Measurements from ENCODE around the gene UNC13B. TPM values are rescaled to one million over a fixed set of nuclear protein-coding genes. Genes with fewer than 3 reads are reported as not detected.

UNC13B gene
- total RNA-seq (2014; rRNA removed; shearing (Covaris generic)): 49.5 and 56.0 TPM in 2 replicates

- peak within 1 kb of the TSS; percentile 80 for H3K4me3 ChIP-seq (ENCODE audit: insufficient read depth, low read depth, low read length)
- no peaks in the 10 kb centered on the region for H3K36me3 ChIP-seq (replicated peaks; ENCODE audit: control insufficient read depth, insufficient read depth, low read length)
- DNase-seq: peak; percentile 97
- no peaks in the 10 kb centered on the region for H3K27me3 ChIP-seq (ENCODE audit: control insufficient read depth, insufficient read depth, low read length)
Observed at GRCh38 chr9:35161713-35162604, at the start of gene UNC13B. TSS of gene UNC13B (plus strand) at chr9:35162009. CDS start at chr9:35162284, 275 bp downstream.

DNA sequence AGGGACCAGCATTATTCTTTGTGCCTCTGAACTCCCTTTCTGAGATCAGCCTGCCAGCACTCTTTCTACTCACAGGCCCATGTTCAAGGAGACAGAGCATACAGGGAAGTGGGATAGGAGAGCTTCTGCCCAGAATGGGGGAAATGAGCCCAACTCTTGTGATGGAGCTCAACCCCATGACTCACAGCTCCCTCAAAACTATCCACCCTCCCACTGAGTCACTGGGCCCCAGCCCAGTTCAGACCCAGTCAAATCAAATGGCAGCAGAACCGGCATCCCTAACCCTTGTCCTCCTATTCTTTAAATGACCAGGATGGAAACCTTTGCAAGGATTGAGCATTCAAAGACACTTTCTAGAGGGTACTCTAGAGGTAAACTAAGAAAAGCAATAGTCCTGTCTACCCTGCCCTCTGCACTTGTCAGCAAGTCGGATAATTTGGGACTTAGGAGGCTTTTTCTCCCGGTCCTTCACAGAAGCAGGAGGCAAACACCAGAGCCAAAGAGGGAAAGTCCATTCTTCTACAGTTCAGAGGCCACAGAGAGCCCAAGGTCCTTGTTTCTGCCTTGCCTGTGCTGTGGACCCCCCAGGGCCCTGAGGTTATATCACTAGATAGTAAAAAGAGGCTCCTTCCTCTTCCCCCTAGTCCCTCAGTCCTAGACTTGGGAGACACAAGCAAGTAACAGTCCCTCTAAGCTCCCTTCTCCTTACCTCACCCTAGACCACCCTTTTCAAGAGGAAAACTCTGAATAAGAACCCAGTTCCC is 49.4 kb upstream of the UNC13B start:
- Histone ChIP-seq H3K4me3 (ENCODE audit: insufficient read depth, low read depth, low read length) (no peak overlapping the region), H3K36me3 (replicated peaks; ENCODE audit: control insufficient read depth, insufficient read depth, low read length) (peaks cover 2% of the 10 kb centered on the region; the same call in 1 of the 2 replicates), H3K27me3 (ENCODE audit: control insufficient read depth, insufficient read depth, low read length) (no peaks in the 10 kb centered on the region)
- no peak for DNase-seq

- peak; percentile 86 for DNase-seq
- Histone ChIP-seq H3K27me3 (ENCODE audit: control insufficient read depth, insufficient read depth, low read length) (no peaks in the 10 kb centered on the region), H3K36me3 (replicated peaks; ENCODE audit: control insufficient read depth, insufficient read depth, low read length) (no peaks in the 10 kb centered on the region)
Observed at GRCh38 chr9:35114113-35114839, 47.5 kb upstream of the UNC13B start.

DNA sequence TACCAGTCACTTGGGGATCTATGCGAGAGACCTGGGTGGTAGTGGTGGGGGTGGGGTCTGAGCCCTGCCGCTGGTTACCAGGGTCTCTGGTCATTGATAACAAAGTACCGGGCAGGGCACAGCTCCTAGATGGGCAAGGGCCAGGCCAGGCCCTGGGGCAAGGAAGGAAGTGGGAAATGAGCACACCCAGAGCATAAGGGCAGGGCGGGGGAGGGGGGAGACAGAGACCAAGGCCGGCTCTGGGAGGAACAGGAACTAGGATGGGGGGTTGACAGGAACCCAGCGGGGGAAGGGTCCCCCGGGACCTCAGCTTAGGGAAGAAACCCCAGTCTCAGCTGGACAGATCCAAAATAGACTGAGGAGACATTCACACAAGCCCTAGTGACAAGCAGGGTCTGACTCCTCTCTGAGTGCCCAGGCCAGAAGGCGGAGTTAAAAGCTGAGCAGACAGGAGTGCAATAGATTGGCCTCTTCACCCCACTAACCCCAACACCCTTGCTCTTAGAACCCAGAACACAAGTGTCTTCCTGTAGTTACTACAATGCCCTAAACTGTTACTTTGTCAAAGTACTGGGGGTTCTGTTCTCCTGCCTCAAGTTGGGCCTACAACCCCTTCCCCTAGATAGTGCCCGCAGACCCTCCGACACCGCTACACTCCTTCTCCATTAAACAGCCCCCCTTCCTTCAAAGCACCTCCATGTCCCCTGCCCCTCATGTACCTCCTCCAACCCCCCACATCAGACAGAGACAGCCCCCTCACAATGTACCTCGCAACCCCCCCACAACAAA is 46.8 kb upstream of the UNC13B start:
- H3K36me3 ChIP-seq (replicated peaks; ENCODE audit: control insufficient read depth, insufficient read depth, low read length): no peaks in the 10 kb centered on the region
- peak overlapping the region; percentile 73 for H3K4me3 ChIP-seq (ENCODE audit: insufficient read depth, low read depth, low read length)
- no peak for DNase-seq
- no peaks in the 10 kb centered on the region for H3K27me3 ChIP-seq (ENCODE audit: control insufficient read depth, insufficient read depth, low read length)

More at GRCh38 chr9:35114113-35114839, 47.5 kb upstream of the UNC13B start:
- H3K4me3 ChIP-seq (ENCODE audit: insufficient read depth, low read depth, low read length): peak overlapping the region; percentile 73

DNA sequence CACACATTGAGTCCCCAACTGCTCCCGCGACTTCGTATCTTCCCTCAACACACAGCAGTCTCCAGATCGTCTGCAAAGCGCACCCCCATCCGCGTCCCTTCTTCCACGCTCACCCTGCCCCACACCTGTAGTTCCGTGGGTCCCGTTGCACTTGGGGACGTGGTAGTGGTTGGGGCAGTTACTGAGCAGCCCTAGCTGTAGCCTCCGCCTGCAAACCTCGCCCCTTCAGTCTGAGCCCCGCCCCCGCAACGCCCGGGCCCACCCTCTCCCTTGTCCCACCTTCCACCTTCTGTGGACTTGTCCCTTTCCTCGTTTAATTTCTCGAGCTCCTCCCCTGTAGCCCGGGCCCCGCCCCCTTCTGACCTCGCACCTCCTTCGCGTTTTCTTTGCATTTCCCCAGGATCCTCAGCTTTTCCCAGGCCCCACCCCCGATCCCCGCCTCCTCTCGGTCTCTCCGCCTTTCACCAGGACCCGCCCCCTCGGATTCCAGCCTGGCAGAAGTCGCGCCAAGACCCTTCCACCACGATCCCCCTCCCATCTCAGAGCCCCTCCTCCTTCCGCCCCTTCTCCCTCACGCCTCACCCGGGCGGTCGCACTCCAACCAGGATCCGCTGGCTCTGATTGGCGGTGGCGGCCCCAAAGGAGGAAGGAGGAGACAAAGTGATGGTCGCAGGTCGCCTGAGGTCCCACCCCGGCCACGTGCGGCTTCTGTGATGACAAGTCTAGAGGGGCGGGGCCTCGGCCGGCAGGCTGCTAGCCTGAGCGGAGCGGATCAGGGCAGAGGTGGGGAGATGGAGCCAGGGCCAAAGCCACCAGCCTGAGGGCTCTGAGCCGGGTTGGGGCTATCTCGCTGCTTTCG is 45.9 kb upstream of the UNC13B start, which contains the start of gene ATOSB:
Gene ATOSB, minus strand, starts transcription at position 183 of the 859 bp plus-strand sequence. CDS start 7,588 bp downstream, outside the sequence.
- Histone ChIP-seq H3K36me3 (replicated peaks; ENCODE audit: control insufficient read depth, insufficient read depth, low read length) (no peaks in the 10 kb centered on the region), H3K4me3 (ENCODE audit: insufficient read depth, low read depth, low read length) (peak within 1 kb of the TSS; percentile 73), H3K27me3 (ENCODE audit: control insufficient read depth, insufficient read depth, low read length) (no peaks in the 10 kb centered on the region)
- peak; percentile 96 for DNase-seq

- Histone ChIP-seq H3K4me3 (ENCODE audit: insufficient read depth, low read depth, low read length) (peak overlapping the region; percentile 73), H3K36me3 (replicated peaks; ENCODE audit: control insufficient read depth, insufficient read depth, low read length) (no peaks in the 10 kb centered on the region), H3K27me3 (ENCODE audit: control insufficient read depth, insufficient read depth, low read length) (no peaks in the 10 kb centered on the region)
- DNase-seq: no peak
Observed at GRCh38 chr9:35116539-35116897, 45.3 kb upstream of the UNC13B start.

DNA sequence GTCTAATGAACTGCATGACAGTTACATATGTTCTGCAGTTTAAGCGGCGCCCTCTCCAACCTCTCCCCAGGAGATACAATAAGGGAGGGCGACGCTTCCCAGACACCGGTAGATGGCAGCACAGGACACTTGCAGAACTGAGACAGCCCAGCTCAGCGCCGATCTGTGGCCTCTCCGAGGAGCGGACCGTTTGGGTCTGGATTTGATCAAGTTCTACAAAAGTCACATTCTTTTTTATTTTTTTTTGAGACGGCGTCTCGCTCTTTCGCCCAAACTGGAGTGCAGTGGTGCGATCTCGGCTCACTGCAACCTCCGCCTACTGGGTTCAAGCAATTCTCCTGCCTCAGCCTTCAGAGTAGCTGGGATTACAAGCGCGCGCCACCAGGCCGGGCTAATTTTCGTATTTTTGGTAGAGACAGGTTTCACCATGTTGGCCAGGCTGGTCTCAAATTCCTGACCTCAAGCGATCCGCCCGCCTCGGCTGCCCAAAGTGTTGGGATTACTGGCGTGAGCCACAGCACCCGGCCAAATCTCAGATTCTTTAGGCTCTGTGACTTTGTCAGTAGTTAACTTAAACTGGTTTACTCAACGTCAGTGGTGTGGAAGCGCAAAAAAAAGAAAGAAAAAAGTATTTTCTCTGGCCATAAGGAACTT is 44.8 kb upstream of the UNC13B start:
- Histone ChIP-seq H3K27me3 (ENCODE audit: control insufficient read depth, insufficient read depth, low read length) (no peaks in the 10 kb centered on the region), H3K4me3 (ENCODE audit: insufficient read depth, low read depth, low read length) (peak overlapping the region; percentile 73)
- peak; percentile 78 for DNase-seq

GRCh38 chr9:35134920-35135319 is 26.9 kb upstream of the UNC13B start:
- DNase-seq: no peak
- H3K4me3 ChIP-seq (ENCODE audit: insufficient read depth, low read depth, low read length): no peak overlapping the region
- H3K36me3 ChIP-seq (replicated peaks; ENCODE audit: control insufficient read depth, insufficient read depth, low read length): no peaks in the 10 kb centered on the region
- no peaks in the 10 kb centered on the region for H3K27me3 ChIP-seq (ENCODE audit: control insufficient read depth, insufficient read depth, low read length)

More for the DNA sequence above, 44.8 kb upstream of the UNC13B start:
- H3K36me3 ChIP-seq (replicated peaks; ENCODE audit: control insufficient read depth, insufficient read depth, low read length): no peaks in the 10 kb centered on the region

DNA sequence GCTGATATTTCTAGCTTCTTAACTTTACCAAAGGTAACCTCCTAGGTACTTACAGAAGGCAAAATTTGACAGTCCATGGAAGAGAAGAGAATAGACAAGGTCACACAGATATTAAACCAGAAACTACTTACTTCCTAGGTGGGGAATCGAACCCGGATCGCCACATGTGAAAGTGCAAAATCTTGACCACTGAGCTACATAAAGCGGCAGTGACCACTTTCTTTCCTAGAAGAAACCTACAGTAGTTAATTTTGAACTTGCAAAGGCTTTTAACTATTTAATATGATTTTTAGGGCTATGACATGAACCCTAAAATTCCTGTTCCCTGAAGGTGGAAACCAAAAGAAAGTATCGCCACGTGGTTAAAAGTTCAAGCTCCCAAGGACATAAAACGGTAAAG is 25.8 kb upstream of the UNC13B start:
- Histone ChIP-seq H3K4me3 (ENCODE audit: insufficient read depth, low read depth, low read length) (no peak overlapping the region), H3K27me3 (ENCODE audit: control insufficient read depth, insufficient read depth, low read length) (no peaks in the 10 kb centered on the region), H3K36me3 (replicated peaks; ENCODE audit: control insufficient read depth, insufficient read depth, low read length) (no peaks in the 10 kb centered on the region)
- DNase-seq: no peak

DNA sequence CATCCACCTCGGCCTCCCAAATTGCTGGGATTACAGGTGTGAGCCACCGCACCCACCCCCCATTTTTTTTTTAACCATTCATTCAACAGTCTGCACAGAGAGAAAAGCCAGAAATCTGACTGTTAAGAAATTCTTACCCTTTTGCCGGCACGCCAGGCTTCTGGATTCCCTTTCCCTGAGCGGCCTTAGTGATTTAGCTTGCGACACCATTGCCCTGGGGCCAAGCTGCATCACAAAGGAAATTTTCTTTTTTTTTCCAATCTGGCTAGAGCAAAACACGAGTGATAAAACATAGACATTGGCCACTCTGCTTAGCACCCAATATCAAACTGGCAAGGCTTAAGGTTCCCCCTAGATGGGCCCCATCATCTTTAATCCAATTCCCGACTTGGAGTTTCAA is 24.9 kb upstream of the UNC13B start:
- Histone ChIP-seq H3K4me3 (ENCODE audit: insufficient read depth, low read depth, low read length) (no peak overlapping the region), H3K27me3 (ENCODE audit: control insufficient read depth, insufficient read depth, low read length) (no peaks in the 10 kb centered on the region), H3K36me3 (replicated peaks; ENCODE audit: control insufficient read depth, insufficient read depth, low read length) (no peaks in the 10 kb centered on the region)
- DNase-seq: no peak

DNA sequence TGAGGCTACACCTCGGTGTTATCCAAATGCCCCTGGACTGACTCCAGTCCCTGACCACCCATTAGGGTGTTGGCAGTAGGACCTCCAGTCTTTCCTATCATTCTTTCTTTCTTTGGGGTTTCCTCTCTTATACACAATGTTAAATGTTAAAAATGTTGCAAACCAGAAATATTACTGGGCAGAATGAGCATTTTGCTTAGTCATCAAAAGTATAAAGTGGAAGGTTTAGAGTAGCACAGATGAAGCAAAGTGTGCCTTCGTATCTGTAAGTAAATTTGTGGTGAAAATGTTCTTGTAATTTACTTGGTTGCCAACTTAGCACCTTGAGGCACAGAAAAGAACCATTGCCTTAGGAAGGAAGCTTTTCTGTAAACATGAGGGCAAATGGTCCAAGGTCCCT is 21.7 kb upstream of the UNC13B start:
- H3K4me3 ChIP-seq (ENCODE audit: insufficient read depth, low read depth, low read length): no peak overlapping the region
- no peaks in the 10 kb centered on the region for H3K27me3 ChIP-seq (ENCODE audit: control insufficient read depth, insufficient read depth, low read length)
- no peak for DNase-seq
- H3K36me3 ChIP-seq (replicated peaks; ENCODE audit: control insufficient read depth, insufficient read depth, low read length): no peaks in the 10 kb centered on the region

GRCh38 chr9:35142037-35142436 is 19.8 kb upstream of the UNC13B start:
- H3K27me3 ChIP-seq (ENCODE audit: control insufficient read depth, insufficient read depth, low read length): no peaks in the 10 kb centered on the region
- no peak overlapping the region for H3K4me3 ChIP-seq (ENCODE audit: insufficient read depth, low read depth, low read length)
- no peak for DNase-seq
- H3K36me3 ChIP-seq (replicated peaks; ENCODE audit: control insufficient read depth, insufficient read depth, low read length): no peaks in the 10 kb centered on the region
